AG09319 (cell line): Measurements from ENCODE around the gene GSG1L2.
"Not testable (repeated sequence)": the region's sequence is repeated elsewhere in the genome, so short reads cannot be mapped to it uniquely, and the experiment has no call there.

Experiments
- DNase-seq: peaks from one replicate; pipeline ENCODE4 v3.0.0-alpha.2; 2010; ENCODE audit warnings: low read depth; ENCODE audit errors: extremely low read depth
- TF ChIP-seq, protein P1 (sequence below): IDR thresholded peaks from 2 replicates; pipeline ENCODE4 v1.5.1; 2011; ENCODE audit warnings: low read depth, mild to moderate bottlenecking, inconsistent platforms, low read length, moderate library complexity

The GSG1L2 gene

DNA sequence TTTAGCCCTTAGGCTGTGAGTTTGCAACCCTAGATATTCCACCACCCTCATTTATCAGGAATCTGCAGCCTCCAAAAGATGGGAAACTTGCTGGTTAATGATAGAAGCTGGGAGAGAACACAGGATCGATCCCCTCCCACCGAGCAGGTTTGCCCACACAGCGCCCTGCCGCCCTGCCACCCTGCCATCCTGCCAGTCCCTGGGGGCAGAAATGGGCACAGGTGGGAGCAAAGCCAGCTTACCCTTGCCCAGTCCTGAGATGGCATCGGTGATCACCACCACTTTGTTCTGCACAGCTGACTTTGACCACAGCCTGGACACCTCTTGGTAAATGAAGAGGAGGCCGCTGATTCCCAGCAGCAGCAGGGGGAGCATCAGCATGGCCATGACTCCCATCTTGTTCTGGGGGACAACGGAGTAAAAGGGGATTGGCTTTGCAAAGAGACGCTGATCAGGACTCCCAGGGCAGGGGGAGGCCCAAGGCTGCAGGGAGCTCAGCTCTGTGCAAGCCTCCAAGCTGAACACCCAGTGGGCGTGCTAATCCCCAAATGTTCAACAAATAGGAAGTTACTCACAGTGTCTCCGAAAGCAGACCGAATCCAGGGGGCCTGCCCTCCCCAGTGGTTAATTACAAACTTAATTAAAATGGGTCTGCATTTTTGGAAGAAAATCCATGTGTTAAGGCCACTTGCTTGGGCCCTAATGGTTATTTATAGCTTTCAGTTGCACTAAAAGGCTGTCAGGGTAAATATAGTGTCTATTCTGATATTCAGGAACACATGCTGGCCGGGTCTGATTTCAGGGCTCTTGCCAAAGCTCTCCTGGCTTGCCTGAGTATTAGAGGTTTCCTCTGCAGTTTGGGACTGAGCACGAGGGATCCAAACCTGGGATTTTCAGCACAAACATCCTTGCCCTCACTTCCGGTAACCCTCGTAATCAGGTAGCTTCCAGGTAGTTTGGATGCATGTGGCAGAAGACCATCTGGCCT, 30.7 kb downstream of the GSG1L2 start, which contains the start of gene DHRS7C:
Gene DHRS7C, minus strand, starts transcription at position 704 of the 988 bp plus-strand sequence. Its CDS starts 308 bp downstream, at position 396.
- no peak for DNase-seq

DNA sequence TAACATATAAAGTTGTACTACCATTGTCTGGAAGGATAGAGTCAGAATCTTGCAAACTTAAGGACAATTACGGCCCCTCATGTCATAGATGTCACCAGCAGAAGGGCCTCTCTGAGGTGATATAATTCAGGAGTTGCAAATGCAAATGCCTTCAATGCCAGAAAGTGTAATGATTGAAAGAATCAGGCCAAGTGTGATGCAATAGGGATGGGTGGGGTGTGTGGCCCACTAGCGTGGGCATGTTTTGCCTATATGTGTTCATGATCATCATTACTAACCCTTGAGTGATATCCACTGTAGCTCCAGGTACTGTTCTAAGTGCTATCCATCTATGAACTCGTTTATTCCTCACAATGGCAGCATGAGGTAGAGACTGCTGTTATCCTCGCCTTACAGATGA, 31.6 kb downstream of the GSG1L2 start:
- TF ChIP-seq, protein P1, sequence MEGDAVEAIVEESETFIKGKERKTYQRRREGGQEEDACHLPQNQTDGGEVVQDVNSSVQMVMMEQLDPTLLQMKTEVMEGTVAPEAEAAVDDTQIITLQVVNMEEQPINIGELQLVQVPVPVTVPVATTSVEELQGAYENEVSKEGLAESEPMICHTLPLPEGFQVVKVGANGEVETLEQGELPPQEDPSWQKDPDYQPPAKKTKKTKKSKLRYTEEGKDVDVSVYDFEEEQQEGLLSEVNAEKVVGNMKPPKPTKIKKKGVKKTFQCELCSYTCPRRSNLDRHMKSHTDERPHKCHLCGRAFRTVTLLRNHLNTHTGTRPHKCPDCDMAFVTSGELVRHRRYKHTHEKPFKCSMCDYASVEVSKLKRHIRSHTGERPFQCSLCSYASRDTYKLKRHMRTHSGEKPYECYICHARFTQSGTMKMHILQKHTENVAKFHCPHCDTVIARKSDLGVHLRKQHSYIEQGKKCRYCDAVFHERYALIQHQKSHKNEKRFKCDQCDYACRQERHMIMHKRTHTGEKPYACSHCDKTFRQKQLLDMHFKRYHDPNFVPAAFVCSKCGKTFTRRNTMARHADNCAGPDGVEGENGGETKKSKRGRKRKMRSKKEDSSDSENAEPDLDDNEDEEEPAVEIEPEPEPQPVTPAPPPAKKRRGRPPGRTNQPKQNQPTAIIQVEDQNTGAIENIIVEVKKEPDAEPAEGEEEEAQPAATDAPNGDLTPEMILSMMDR: no peak

More for the DNA sequence above, 30.7 kb downstream of the GSG1L2 start, which contains the start of gene DHRS7C:
- TF ChIP-seq, protein P1: no peak

DNA sequence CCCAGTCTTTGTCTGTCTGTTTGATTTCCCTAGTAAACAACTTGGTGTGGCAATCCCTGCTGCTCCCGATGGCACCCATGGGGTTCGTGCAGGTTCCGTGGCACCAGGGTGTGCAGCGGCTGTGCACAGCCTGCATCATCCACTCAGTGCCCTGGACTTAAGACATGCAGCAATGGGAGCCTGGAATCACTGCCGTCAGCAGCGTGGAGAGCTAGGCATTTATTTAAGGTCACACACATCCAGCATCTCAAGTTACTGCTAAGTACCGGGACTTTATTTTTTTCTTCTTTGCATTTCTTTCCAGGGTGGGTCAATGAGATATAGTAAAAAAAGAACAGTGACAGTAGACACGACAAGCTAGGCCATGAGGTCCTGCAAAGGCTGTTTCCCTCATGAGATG, 33.3 kb downstream of the GSG1L2 start:
- DNase-seq: no peak
- TF ChIP-seq, protein P1: no peak

More for the DNA sequence above, 31.6 kb downstream of the GSG1L2 start:
- no peak for DNase-seq

DNA sequence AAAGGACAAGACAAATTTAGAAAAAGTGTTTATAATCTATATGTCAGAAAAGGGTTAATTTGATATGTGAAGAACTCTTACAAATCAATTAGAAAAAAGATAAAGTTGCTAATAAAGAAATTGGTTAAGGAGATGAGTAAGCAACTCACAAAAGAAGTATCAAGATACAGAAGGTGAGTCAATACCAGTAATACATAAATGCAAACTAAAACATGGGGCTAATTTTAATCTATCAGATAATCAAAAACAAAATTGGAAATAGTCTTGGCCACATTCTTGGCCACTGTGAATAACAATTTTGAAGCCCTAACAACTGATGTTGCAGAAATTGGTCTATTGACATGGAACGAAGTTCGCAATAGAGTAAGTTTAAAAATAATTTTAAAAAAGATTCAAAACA, 37.3 kb downstream of the GSG1L2 start:
- TF ChIP-seq, protein P1: no peak
- no peak for DNase-seq

DNA sequence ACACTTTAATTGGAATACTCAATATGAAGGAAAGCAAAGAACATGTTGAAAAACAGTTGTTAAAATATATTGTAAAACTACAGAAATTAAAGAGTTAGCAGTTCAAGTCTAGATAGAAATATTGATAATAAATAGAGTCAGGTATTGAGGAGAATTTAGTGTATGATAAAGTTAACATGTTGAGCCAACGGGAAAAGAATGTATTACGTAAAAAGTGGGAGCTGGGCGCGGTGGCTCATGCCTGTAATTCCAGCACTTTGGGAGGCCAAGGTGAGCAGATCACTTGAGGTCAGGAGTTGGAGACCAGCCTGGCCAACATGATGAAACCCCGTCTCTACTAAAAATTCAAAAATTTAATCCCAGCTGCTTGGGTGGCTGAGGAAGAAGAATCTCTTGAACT, 38.4 kb downstream of the GSG1L2 start:
- DNase-seq: not testable (repeated sequence)

DNA sequence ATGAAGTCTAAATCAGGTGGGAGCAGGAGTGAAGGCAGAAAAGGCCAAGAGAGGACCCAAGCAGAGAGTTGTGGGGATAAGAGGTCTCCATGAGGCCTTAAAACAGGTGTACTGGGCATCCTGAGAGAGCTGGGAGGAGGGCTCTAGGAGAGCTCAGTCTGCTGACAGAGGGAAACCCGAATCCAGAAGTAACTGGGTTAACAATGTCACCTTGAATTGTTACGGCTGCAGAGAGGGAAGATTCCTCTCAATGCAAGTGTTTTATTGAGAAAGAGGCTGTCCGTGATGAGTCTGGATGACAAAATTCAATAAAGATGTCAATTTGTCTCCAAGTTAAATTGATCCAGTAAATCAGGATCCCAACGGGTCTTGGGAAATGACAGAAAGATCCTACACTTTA, 38.8 kb downstream of the GSG1L2 start:
- TF ChIP-seq, protein P1: no peak

DNA sequence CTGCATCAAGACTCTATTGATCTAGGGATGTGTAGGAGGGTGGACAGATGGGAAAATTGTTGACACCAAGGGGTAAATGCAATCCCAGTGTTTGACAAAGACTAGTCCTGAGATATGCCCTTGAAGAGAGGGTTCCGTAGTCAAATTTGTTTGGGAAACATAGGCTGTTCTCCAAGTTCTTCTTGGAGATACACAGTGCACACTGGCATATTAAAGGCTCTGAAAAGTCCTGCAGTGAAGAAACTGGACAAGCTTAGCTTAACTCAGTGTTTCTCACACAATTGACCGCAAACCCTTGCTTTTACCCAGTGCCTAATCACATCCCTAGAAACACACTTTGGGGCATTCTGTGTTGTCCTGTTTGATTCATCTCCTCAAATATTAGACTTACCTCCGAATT, 41.3 kb downstream of the GSG1L2 start:
- no peak for DNase-seq
- TF ChIP-seq, protein P1: no peak

More for the DNA sequence above, 38.8 kb downstream of the GSG1L2 start:
- no peak for DNase-seq
